ENCODE measurements around the gene SLC7A8.

Gene SLC7A8

DNA sequence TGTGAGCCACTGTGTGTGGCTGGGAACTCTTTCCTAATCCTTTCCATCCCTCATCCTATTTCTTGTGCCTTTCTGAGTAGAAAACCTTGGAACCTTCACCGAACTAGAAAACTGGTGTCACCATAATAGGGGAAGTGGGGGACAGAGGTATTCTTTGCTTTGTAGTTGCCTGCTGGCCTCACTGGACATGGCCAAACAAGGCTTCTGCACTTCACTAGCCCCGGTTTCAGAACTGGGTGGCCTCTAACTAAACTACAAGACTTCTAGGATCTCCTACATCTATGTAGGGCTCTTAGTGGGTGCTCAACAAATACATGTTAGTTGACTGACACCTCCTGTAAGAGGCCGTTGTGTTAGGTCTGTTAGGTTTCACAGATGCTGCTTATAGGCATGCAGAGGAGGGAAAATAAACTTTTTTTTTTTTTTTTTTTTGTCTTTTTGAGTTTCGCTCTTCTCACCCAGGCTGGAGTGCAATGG, 78.1 kb downstream of the SLC7A8 start:
- no peak for TF ChIP-seq NFIC (IDR thresholded peaks at IDR 0.05)
- TF ChIP-seq YY1 (IDR thresholded peaks at IDR 0.05; ENCODE audit: low read depth) = no peak
- TF ChIP-seq CEBPB (IDR thresholded peaks at IDR 0.05) = no peak
- no peak for TF ChIP-seq TCF12 (IDR thresholded peaks at IDR 0.05; ENCODE audit: low read depth)
- TF ChIP-seq CREB1 (IDR thresholded peaks at IDR 0.05; ENCODE audit: low read depth) = no peak
- TF ChIP-seq, protein P1, sequence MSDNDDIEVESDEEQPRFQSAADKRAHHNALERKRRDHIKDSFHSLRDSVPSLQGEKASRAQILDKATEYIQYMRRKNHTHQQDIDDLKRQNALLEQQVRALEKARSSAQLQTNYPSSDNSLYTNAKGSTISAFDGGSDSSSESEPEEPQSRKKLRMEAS (IDR thresholded peaks at IDR 0.05) = no peak
- no peak for TF ChIP-seq TAF1 (IDR thresholded peaks at IDR 0.05; ENCODE audit: low read depth)

DNA sequence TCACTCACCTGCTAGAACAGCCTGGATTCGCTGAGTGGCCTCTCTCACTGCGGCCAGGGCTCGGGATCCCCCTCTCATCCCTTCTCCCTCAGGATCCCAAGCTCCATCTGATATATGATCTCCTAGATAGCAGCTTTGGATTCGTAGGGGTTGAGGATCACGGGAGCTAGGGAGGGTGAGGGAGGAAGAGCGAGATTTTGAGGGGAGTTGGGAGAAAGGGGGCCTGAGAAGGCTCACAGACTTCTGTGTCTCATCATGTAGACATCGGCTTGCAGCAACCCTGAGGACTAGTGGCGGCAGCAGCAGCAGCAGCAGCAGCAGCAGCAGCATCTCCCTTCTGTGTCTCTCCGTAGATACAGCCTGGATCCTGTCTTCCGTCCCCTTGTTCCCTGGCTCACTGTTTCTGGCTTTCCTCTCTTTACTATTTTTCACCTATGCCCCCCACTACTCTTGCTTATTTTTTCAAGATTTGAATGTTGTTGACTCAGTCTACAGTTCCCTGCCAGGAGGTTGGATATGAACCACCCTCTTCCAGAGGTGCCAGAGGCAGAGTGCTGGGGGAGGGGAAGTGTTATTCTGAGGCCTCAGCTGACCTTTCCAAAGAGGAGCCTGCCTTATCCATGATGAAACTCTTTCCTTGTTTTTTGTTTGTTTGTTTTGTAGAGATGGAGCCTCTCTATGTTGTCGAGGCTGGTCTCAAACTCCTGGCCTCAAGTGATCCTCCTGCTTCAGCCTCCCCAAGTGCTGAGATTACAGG, 78.7 kb downstream of the SLC7A8 start, which contains the start of gene CIROP:
Gene CIROP (minus strand): TSS at position 399 of the 757 bp plus-strand sequence. CDS start 69 bp downstream, at position 330.
- TF ChIP-seq, protein P1 (IDR thresholded peaks at IDR 0.05) = no peak
- no peak for TF ChIP-seq FOXM1 (IDR thresholded peaks at IDR 0.05; ENCODE audit: borderline replicate concordance, low read depth)
- TF ChIP-seq CREB1 (IDR thresholded peaks at IDR 0.05; ENCODE audit: low read depth) = no peak
- TF ChIP-seq, protein P2, sequence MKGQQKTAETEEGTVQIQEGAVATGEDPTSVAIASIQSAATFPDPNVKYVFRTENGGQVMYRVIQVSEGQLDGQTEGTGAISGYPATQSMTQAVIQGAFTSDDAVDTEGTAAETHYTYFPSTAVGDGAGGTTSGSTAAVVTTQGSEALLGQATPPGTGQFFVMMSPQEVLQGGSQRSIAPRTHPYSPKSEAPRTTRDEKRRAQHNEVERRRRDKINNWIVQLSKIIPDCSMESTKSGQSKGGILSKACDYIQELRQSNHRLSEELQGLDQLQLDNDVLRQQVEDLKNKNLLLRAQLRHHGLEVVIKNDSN (IDR thresholded peaks at IDR 0.05) = no peak
- TF ChIP-seq, protein P3, sequence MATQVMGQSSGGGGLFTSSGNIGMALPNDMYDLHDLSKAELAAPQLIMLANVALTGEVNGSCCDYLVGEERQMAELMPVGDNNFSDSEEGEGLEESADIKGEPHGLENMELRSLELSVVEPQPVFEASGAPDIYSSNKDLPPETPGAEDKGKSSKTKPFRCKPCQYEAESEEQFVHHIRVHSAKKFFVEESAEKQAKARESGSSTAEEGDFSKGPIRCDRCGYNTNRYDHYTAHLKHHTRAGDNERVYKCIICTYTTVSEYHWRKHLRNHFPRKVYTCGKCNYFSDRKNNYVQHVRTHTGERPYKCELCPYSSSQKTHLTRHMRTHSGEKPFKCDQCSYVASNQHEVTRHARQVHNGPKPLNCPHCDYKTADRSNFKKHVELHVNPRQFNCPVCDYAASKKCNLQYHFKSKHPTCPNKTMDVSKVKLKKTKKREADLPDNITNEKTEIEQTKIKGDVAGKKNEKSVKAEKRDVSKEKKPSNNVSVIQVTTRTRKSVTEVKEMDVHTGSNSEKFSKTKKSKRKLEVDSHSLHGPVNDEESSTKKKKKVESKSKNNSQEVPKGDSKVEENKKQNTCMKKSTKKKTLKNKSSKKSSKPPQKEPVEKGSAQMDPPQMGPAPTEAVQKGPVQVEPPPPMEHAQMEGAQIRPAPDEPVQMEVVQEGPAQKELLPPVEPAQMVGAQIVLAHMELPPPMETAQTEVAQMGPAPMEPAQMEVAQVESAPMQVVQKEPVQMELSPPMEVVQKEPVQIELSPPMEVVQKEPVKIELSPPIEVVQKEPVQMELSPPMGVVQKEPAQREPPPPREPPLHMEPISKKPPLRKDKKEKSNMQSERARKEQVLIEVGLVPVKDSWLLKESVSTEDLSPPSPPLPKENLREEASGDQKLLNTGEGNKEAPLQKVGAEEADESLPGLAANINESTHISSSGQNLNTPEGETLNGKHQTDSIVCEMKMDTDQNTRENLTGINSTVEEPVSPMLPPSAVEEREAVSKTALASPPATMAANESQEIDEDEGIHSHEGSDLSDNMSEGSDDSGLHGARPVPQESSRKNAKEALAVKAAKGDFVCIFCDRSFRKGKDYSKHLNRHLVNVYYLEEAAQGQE (IDR thresholded peaks at IDR 0.05; ENCODE audit: low read depth) = no peak
- TF ChIP-seq TCF12 (IDR thresholded peaks at IDR 0.05; ENCODE audit: low read depth) = no peak
- TF ChIP-seq TEAD4 (IDR thresholded peaks at IDR 0.05) = no peak
- TF ChIP-seq CEBPB (IDR thresholded peaks at IDR 0.05) = no peak

DNA sequence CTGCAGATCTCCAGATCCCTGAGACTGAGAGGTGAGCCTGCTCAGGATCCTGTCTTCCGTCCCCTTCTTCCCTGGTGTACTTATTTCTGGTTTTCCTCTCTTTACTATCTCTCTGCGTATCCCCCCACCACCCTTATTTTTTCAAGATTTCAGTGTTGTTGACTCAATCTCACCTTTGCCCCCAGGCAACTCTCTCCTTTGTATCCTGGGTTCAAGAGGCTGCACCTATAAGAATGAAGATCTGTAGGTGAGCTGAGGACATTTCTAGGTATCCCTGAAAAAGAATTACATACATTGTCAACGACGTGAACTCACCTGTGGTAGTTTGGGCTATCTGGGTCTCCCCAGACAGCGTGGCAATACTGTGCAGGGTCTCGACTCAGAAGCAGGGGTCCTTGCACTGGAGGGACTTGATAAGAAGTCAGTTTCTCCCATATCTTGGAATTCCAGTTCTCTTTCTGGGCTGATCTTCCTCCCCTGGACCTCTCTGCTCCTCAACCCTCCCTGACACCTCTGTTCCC, 79.3 kb downstream of the SLC7A8 start:
- no peak for TF ChIP-seq CEBPB (IDR thresholded peaks at IDR 0.05)
- TF ChIP-seq TAF1 (IDR thresholded peaks at IDR 0.05; ENCODE audit: low read depth) = no peak
- no peak for TF ChIP-seq ZBTB7A (IDR thresholded peaks at IDR 0.05; ENCODE audit: low read depth)
- no peak for TF ChIP-seq YY1 (IDR thresholded peaks at IDR 0.05; ENCODE audit: low read depth)
- TF ChIP-seq TCF12 (IDR thresholded peaks at IDR 0.05; ENCODE audit: low read depth) = no peak
- TF ChIP-seq, protein P1 (IDR thresholded peaks at IDR 0.05) = no peak
- TF ChIP-seq, protein P2 (IDR thresholded peaks at IDR 0.05) = no peak
- TF ChIP-seq, protein P3 (IDR thresholded peaks at IDR 0.05; ENCODE audit: low read depth) = no peak
- TF ChIP-seq FOXM1 (IDR thresholded peaks at IDR 0.05; ENCODE audit: borderline replicate concordance, low read depth) = no peak
- no peak for TF ChIP-seq RAD21 (IDR thresholded peaks at IDR 0.05; ENCODE audit: low read depth)
- TF ChIP-seq TEAD4 (IDR thresholded peaks at IDR 0.05) = no peak
- no peak for TF ChIP-seq EGR1 (IDR thresholded peaks at IDR 0.05)

DNA sequence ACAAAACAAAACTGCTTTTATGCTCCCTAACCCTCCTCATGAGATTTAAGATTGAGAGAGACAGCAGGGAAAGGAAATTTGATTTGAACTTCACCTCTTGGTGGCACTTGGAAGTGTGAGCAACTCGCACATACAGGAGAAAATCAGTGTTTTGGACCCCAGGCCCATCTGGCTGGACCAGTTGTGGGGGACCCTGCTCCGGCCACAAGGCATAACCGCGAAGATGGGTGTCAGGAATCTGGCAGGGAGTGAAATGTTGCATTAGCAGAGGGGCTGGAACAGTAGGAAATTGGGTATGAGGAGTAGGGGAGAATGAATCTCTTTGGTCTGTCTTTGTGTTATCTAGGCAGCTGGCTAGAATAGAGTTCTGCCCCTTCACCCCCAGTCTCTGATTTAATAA, 79.9 kb downstream of the SLC7A8 start:
- no peak for TF ChIP-seq TCF12 (IDR thresholded peaks at IDR 0.05; ENCODE audit: low read depth)
- no peak for TF ChIP-seq CREB1 (IDR thresholded peaks at IDR 0.05; ENCODE audit: low read depth)
- TF ChIP-seq, protein P2 (IDR thresholded peaks at IDR 0.05) = no peak
- TF ChIP-seq, protein P1 (IDR thresholded peaks at IDR 0.05) = no peak
- no peak for TF ChIP-seq FOXM1 (IDR thresholded peaks at IDR 0.05; ENCODE audit: borderline replicate concordance, low read depth)
- TF ChIP-seq NFIC (IDR thresholded peaks at IDR 0.05) = no peak
- no peak for TF ChIP-seq EP300 (IDR thresholded peaks at IDR 0.05; ENCODE audit: borderline replicate concordance)
- TF ChIP-seq RAD21 (IDR thresholded peaks at IDR 0.05; ENCODE audit: low read depth) = no peak
- TF ChIP-seq, protein P3 (IDR thresholded peaks at IDR 0.05; ENCODE audit: low read depth) = no peak
- no peak for TF ChIP-seq CEBPB (IDR thresholded peaks at IDR 0.05)
- no peak for TF ChIP-seq YY1 (IDR thresholded peaks at IDR 0.05; ENCODE audit: low read depth)
- TF ChIP-seq TAF1 (IDR thresholded peaks at IDR 0.05; ENCODE audit: low read depth) = no peak
- no peak for TF ChIP-seq ZBTB7A (IDR thresholded peaks at IDR 0.05; ENCODE audit: low read depth)
- no peak for TF ChIP-seq EGR1 (IDR thresholded peaks at IDR 0.05)
- no peak for TF ChIP-seq TEAD4 (IDR thresholded peaks at IDR 0.05)

All from Ishikawa (cell line).